C4-2B (cell line): ENCODE measurements around the gene ACOXL.

Source experiments
- H3K27ac ChIP-seq: fragments of 450-650 bp; 2 replicates; pipeline ENCODE4 v1.5.1; 2017
- CTCF ChIP-seq: fragments of 450-650 bp; conservative IDR thresholded peaks from 2 replicates; pipeline ENCODE4 v1.5.1; 2017; ENCODE audit warnings: mild to moderate bottlenecking
- ZFX ChIP-seq: fragments of 450-650 bp; IDR thresholded peaks from 2 replicates; pipeline ENCODE4 v1.6.1; 2017

ACOXL gene

GRCh38 chr2:110992886-110993285 lies 260.5 kb downstream of the ACOXL start:
- TF ChIP-seq CTCF (no peak), ZFX (no peak)
- H3K27ac ChIP-seq, result no peak overlapping the region

DNA sequence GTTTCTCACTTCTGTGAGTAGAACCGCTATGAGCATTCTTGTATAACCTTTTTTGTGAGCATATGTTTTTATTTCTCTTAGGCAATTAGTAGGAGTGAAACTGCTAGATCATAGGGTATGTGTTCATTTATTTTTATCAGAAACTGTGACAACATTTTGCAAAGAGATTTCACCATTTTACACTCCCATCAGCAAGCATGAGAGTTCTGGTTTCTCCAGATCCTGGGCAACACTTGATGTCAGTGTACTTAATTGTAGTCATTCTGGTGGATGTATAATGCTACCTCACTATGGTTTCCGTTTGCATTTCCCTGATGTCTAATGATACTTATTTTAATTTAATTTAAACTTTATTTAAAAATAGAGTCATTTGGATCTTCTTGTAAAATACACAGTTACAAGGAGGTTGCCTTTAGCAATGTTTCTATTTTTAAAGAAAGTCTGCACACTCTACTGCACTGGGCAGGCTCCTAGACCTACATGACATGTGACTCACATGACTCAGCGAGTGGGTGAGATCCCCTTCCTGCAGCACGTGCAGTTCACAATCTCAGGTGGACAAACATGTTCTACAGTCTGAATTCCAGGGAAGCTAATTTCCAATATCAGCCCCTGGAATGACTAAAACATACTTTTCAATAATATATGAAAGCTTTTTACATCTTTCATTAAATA lies 261.3 kb downstream of the ACOXL start:
- no peak overlapping the region for H3K27ac ChIP-seq
- no peak for TF ChIP-seq CTCF
- no peak for TF ChIP-seq ZFX

DNA sequence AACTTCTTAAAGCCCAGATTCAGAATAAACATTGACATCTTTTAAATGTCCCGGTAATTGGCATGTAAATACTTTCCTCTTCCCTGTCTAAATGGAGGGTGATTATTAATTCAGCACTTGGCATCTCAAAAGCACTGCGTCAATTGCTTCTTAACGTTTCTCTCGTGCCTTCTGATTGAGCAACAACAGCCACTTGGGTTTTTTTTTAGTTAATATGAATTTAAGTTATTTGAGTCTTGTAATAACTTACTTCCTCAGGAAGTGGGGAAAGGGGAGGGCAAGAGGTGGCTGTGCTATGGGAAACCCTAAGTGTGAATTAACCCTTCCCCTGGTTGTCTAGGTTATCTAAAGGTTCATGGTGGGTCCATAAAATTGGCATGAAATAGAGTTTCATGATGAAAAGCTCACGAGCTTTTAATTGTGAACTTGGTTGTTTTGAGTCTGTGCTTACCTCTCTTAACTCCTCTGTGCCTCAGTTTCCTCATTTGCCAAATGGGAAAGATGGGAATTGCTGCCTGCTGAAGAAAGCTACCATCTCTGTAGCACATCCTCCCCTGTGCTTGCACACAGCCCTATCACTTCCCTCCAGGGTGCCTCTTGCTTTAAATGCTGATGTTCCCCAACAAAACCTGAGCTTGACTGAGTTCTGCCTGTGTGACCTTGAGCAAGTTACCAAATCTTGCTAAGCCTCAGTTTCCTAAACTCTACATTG lies 262.0 kb downstream of the ACOXL start:
- H3K27ac ChIP-seq, result no peak overlapping the region
- no peak for TF ChIP-seq ZFX
- no peak for TF ChIP-seq CTCF

GRCh38 chr2:110995911-110996310 lies 263.5 kb downstream of the ACOXL start:
- no peak for TF ChIP-seq CTCF
- no peak for TF ChIP-seq ZFX

DNA sequence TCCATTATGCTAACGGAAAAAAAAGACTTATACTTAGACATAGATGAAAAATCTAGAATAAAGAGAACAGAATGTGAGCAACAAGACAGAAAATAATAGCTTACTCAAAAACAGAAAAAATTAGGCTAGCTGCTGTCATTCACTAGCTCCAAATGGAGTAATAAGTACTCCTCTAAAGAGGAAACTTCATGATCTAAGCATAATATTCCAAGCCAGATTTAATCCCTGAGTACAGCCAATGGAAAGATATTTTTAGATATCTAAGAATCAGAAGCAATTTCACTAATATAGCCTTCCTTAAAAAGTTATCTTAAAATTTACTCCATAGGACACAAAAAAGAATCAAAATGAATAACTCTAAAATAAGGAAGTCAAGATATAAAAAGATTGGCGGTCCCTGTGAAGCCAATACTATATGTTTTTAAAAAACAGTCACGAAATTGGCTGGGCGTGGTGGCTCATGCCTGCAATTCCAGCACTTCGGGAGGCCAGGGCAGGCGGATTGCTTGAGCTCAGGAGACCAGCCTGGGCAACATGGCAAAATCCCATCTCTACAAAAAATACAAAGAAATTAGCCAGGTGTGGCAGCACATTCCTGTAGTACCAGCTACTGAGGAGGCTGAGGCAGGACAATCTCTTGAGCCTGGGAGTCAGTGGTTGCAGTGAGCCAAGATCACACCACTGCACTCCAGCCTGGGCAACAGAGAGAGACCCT lies 265.1 kb downstream of the ACOXL start:
- no peak overlapping the region for H3K27ac ChIP-seq
- TF ChIP-seq ZFX (no peak), CTCF (no peak)

More at GRCh38 chr2:110995911-110996310, 263.5 kb downstream of the ACOXL start:
- H3K27ac ChIP-seq, result no peak overlapping the region

DNA sequence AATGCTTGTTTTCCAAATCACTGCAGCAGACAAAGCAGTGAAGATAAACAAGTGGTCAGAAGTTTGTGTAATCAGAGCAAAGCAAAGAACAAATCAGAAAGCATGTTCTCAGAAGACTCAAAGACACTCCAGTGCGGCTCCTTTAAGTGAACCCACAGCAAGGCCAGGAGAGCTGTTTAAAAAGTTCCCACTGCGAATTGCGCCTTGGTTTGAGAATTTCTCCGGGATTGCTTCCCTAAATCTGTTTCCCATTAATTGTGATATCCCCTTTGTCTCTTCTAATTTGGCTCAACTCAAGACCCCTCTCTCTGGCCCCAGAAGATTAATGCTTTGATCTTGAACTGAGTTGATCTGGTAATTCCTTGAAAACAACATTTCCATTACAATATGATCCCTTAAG lies 265.9 kb downstream of the ACOXL start:
- TF ChIP-seq CTCF, result no peak
- H3K27ac ChIP-seq, result no peak overlapping the region

DNA sequence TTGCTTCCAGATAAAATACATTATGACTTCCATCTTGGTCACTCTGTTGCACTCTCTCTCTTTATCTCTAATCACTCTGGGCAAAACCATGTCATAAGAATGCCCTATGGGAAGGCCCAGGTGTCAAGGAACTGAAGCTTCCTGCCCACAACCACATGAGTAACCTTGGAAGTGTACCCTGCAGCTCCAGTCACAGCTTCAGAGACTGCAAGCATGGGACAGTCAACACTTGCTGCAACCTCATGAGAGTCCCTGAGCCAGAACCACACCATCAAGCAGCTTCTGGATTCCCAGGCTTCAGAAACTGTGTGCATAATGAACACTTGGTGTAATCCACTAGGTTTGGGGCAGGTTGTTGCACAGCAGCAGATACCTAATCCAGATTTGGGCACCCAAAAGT lies 267.3 kb downstream of the ACOXL start:
- no peak for TF ChIP-seq ZFX
- no peak for TF ChIP-seq CTCF

More for the DNA sequence above, 267.3 kb downstream of the ACOXL start:
- no peak overlapping the region for H3K27ac ChIP-seq
